ENCODE measurements around the gene OR2A7.
"Not testable (repeated sequence)": the region's sequence is repeated elsewhere in the genome, so short reads cannot be mapped to it uniquely, and the experiment has no call there.

OR2A7 gene, protein sequence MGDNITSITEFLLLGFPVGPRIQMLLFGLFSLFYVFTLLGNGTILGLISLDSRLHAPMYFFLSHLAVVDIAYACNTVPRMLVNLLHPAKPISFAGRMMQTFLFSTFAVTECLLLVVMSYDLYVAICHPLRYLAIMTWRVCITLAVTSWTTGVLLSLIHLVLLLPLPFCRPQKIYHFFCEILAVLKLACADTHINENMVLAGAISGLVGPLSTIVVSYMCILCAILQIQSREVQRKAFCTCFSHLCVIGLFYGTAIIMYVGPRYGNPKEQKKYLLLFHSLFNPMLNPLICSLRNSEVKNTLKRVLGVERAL

GRCh38 chr7:144264692-144265091, at the start of gene OR2A7:
Gene OR2A7 (minus strand): TSS chr7:144264792. CDS start chr7:144259628, 5,164 bp downstream.
- H3K27ac ChIP-seq (ENCODE audit: low read length); H3K4me1 ChIP-seq (ENCODE audit: low read length); H3F3A ChIP-seq (ENCODE audit: insufficient read depth, low read length); H3K9me3 ChIP-seq (replicated peaks; ENCODE audit: insufficient read depth, low read length); H3K4me2 ChIP-seq (ENCODE audit: low read depth, low read length); H3K9me2 ChIP-seq (replicated peaks; ENCODE audit: insufficient read depth, low read length); H2AFZ ChIP-seq (ENCODE audit: low read length); H3K9ac ChIP-seq (ENCODE audit: low read length); DNase-seq; H3K27me3 ChIP-seq (replicated peaks; ENCODE audit: insufficient read depth, low read length); H3K79me2 ChIP-seq (ENCODE audit: low read length); H3K4me3 ChIP-seq (ENCODE audit: low read length); H3K36me3 ChIP-seq (replicated peaks; ENCODE audit: insufficient read depth, low read length); H4K20me1 ChIP-seq (ENCODE audit: insufficient read depth, low read length): not testable (repeated sequence)

- not testable (repeated sequence) for H4K20me1 ChIP-seq (ENCODE audit: insufficient read depth, low read length); H3K4me3 ChIP-seq (ENCODE audit: low read length); H3K9me2 ChIP-seq (replicated peaks; ENCODE audit: insufficient read depth, low read length); H3K79me2 ChIP-seq (ENCODE audit: low read length); H3K27ac ChIP-seq (ENCODE audit: low read length); H3K36me3 ChIP-seq (replicated peaks; ENCODE audit: insufficient read depth, low read length); H3K4me2 ChIP-seq (ENCODE audit: low read depth, low read length); DNase-seq; H3K27me3 ChIP-seq (replicated peaks; ENCODE audit: insufficient read depth, low read length); H3K9me3 ChIP-seq (replicated peaks; ENCODE audit: insufficient read depth, low read length); H3K9ac ChIP-seq (ENCODE audit: low read length); H3K4me1 ChIP-seq (ENCODE audit: low read length); H2AFZ ChIP-seq (ENCODE audit: low read length); H3F3A ChIP-seq (ENCODE audit: insufficient read depth, low read length)
Measured at GRCh38 chr7:144311872-144312469, 47.4 kb upstream of the OR2A7 start, which contains the start of gene OR2A1. Gene OR2A1 (plus strand): TSS chr7:144312419. CDS start chr7:144318125, 5,706 bp downstream.

GRCh38 chr7:144311218-144311617, 46.6 kb upstream of the OR2A7 start:
- H3K9ac ChIP-seq (ENCODE audit: low read length); H4K20me1 ChIP-seq (ENCODE audit: insufficient read depth, low read length); H3K4me1 ChIP-seq (ENCODE audit: low read length); H2AFZ ChIP-seq (ENCODE audit: low read length); H3K9me2 ChIP-seq (replicated peaks; ENCODE audit: insufficient read depth, low read length); H3K9me3 ChIP-seq (replicated peaks; ENCODE audit: insufficient read depth, low read length); H3K79me2 ChIP-seq (ENCODE audit: low read length); H3K36me3 ChIP-seq (replicated peaks; ENCODE audit: insufficient read depth, low read length); H3K4me2 ChIP-seq (ENCODE audit: low read depth, low read length); DNase-seq; H3K4me3 ChIP-seq (ENCODE audit: low read length); H3K27ac ChIP-seq (ENCODE audit: low read length); H3K27me3 ChIP-seq (replicated peaks; ENCODE audit: insufficient read depth, low read length); H3F3A ChIP-seq (ENCODE audit: insufficient read depth, low read length): not testable (repeated sequence)

DNA sequence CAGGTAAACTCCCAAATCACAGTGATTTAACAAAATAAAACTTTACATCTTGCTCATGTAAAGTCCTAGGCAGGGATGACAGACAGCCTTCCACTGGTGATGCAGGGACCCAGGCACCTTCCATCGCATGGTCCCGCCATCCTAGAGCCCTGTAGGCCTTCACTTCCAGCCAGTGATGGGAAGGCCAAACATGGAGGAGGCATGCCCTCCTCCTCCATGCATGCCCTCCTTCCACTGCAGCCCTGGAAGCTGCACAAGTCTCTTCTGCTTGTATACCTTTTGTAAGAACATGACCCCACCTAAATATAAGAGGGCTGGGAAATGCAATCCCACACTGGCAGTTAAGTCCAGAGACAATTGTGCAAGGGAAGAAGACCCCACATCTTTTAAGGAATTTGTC, 45.1 kb upstream of the OR2A7 start:
- H2AFZ ChIP-seq (ENCODE audit: low read length); H3K79me2 ChIP-seq (ENCODE audit: low read length); H3K9me3 ChIP-seq (replicated peaks; ENCODE audit: insufficient read depth, low read length); H3F3A ChIP-seq (ENCODE audit: insufficient read depth, low read length); H3K9me2 ChIP-seq (replicated peaks; ENCODE audit: insufficient read depth, low read length); H3K4me1 ChIP-seq (ENCODE audit: low read length); H3K27ac ChIP-seq (ENCODE audit: low read length); H3K27me3 ChIP-seq (replicated peaks; ENCODE audit: insufficient read depth, low read length); H3K4me3 ChIP-seq (ENCODE audit: low read length); H4K20me1 ChIP-seq (ENCODE audit: insufficient read depth, low read length); DNase-seq; H3K36me3 ChIP-seq (replicated peaks; ENCODE audit: insufficient read depth, low read length); H3K4me2 ChIP-seq (ENCODE audit: low read depth, low read length); H3K9ac ChIP-seq (ENCODE audit: low read length): not testable (repeated sequence)

GRCh38 chr7:144305156-144305555, 40.6 kb upstream of the OR2A7 start:
- DNase-seq; H4K20me1 ChIP-seq (ENCODE audit: insufficient read depth, low read length); H3K4me1 ChIP-seq (ENCODE audit: low read length); H3K27ac ChIP-seq (ENCODE audit: low read length); H3K79me2 ChIP-seq (ENCODE audit: low read length); H3K4me2 ChIP-seq (ENCODE audit: low read depth, low read length); H3K4me3 ChIP-seq (ENCODE audit: low read length); H3K27me3 ChIP-seq (replicated peaks; ENCODE audit: insufficient read depth, low read length); H3K9me2 ChIP-seq (replicated peaks; ENCODE audit: insufficient read depth, low read length); H3K9ac ChIP-seq (ENCODE audit: low read length); H3F3A ChIP-seq (ENCODE audit: insufficient read depth, low read length); H3K36me3 ChIP-seq (replicated peaks; ENCODE audit: insufficient read depth, low read length); H3K9me3 ChIP-seq (replicated peaks; ENCODE audit: insufficient read depth, low read length); H2AFZ ChIP-seq (ENCODE audit: low read length): not testable (repeated sequence)

DNA sequence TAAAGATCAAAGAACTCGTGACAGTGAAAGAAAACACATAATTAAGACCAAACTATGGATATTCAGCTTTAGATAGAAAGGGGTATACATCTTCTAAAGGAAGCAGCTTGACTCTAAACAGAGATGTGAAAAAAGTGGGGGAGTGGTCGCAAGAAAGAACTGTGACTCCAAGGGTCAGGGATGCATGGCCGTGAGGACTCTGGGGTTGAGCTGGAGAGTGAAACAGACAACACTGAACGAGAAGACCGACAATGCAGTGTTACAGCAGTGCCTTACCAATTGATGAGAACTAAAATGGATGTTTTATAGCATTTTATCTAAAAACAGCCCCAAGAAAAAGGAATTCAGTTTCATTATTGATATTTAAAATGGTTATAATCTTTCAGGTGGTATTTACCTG, 39.0 kb upstream of the OR2A7 start:
- H3K36me3 ChIP-seq (replicated peaks; ENCODE audit: insufficient read depth, low read length); H3K9ac ChIP-seq (ENCODE audit: low read length); H3F3A ChIP-seq (ENCODE audit: insufficient read depth, low read length); H3K4me2 ChIP-seq (ENCODE audit: low read depth, low read length); H3K27me3 ChIP-seq (replicated peaks; ENCODE audit: insufficient read depth, low read length); H3K4me3 ChIP-seq (ENCODE audit: low read length); H3K4me1 ChIP-seq (ENCODE audit: low read length); H2AFZ ChIP-seq (ENCODE audit: low read length); DNase-seq; H3K9me2 ChIP-seq (replicated peaks; ENCODE audit: insufficient read depth, low read length); H3K27ac ChIP-seq (ENCODE audit: low read length); H3K9me3 ChIP-seq (replicated peaks; ENCODE audit: insufficient read depth, low read length); H4K20me1 ChIP-seq (ENCODE audit: insufficient read depth, low read length); H3K79me2 ChIP-seq (ENCODE audit: low read length): not testable (repeated sequence)

- not testable (repeated sequence) for H3K4me1 ChIP-seq (ENCODE audit: low read length); H2AFZ ChIP-seq (ENCODE audit: low read length); H3K27ac ChIP-seq (ENCODE audit: low read length); H4K20me1 ChIP-seq (ENCODE audit: insufficient read depth, low read length); H3K9me2 ChIP-seq (replicated peaks; ENCODE audit: insufficient read depth, low read length); H3K36me3 ChIP-seq (replicated peaks; ENCODE audit: insufficient read depth, low read length); H3K9me3 ChIP-seq (replicated peaks; ENCODE audit: insufficient read depth, low read length); H3K79me2 ChIP-seq (ENCODE audit: low read length); H3K27me3 ChIP-seq (replicated peaks; ENCODE audit: insufficient read depth, low read length); H3K4me2 ChIP-seq (ENCODE audit: low read depth, low read length); H3K4me3 ChIP-seq (ENCODE audit: low read length); H3F3A ChIP-seq (ENCODE audit: insufficient read depth, low read length); DNase-seq; H3K9ac ChIP-seq (ENCODE audit: low read length)
Measured at GRCh38 chr7:144302578-144303303, 38.1 kb upstream of the OR2A7 start.
